LNCAP (cell line): ENCODE data around the gene CEP63.

Source experiments
- TF ChIP-seq, protein P1 (sequence below): fragments of 450-650 bp; IDR thresholded peaks from 2 replicates; pipeline ENCODE4 v1.5.1; 2017; ENCODE audit warnings: mild to moderate bottlenecking

The CEP63 gene

DNA sequence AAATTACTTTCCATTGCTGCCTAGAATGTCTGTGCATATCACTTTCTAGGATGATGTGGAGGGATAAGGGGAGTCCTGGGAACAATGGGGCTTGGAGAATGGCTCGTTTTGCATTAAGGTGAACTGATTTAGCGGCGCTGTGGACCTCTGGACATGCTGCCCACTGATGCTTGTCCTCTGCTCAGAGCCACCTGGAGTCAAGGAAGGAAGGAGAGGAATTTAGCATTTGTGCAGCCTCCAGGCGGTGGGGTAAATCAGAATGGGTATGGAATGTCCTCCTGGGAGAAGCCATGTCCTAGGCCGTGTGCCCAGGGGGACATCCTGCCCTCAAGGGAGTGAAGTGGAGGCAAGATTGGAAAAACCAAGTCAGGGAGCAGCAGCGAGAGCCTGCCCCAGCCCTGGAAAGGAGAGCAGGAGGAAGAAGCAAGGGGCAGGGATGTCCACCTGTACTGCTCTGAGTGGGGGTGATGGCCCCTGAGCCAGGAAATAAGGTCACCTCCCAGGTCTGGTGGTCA is 127.2 kb downstream of the CEP63 start:
- TF ChIP-seq, protein P1, sequence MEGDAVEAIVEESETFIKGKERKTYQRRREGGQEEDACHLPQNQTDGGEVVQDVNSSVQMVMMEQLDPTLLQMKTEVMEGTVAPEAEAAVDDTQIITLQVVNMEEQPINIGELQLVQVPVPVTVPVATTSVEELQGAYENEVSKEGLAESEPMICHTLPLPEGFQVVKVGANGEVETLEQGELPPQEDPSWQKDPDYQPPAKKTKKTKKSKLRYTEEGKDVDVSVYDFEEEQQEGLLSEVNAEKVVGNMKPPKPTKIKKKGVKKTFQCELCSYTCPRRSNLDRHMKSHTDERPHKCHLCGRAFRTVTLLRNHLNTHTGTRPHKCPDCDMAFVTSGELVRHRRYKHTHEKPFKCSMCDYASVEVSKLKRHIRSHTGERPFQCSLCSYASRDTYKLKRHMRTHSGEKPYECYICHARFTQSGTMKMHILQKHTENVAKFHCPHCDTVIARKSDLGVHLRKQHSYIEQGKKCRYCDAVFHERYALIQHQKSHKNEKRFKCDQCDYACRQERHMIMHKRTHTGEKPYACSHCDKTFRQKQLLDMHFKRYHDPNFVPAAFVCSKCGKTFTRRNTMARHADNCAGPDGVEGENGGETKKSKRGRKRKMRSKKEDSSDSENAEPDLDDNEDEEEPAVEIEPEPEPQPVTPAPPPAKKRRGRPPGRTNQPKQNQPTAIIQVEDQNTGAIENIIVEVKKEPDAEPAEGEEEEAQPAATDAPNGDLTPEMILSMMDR = no peak

DNA sequence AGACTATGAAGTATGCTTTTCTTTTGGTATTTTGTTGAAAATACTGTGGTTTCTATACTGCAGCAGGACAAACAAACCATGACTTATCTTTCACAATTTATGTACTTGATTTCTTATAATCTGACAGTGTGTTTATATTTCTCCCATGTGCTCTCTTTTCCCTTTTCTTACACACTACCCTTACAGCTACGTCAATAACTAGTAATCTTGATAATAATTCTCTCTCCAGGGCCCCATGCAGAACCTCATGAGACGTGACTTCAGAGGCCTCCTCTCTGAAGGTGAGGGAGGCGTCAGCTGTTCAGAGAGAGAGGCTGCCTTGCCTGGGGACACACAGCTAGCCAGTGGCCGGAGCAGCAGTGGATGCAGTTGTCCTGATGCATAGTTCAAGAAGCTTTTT is 129.1 kb downstream of the CEP63 start:
- TF ChIP-seq, protein P1 = no peak

DNA sequence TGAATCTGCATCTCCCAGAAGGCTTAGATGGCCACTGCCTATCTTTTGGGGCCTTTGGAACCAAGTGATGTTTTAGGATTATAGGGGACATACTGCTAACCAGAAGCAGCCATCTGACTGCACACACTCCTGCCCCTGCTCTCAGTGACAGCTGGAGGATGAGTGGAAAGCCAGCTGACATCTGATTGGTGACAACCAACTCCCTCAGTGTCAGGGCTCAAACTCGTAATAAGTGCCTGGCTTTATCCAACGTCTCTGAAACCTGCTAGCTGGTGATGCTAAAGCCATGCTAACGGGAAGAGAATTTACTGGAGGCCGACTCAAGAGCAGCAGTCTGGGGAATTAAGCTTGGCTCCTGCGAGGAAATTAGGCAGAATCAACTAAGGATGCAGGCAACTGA is 129.9 kb downstream of the CEP63 start:
- TF ChIP-seq, protein P1 = no peak

DNA sequence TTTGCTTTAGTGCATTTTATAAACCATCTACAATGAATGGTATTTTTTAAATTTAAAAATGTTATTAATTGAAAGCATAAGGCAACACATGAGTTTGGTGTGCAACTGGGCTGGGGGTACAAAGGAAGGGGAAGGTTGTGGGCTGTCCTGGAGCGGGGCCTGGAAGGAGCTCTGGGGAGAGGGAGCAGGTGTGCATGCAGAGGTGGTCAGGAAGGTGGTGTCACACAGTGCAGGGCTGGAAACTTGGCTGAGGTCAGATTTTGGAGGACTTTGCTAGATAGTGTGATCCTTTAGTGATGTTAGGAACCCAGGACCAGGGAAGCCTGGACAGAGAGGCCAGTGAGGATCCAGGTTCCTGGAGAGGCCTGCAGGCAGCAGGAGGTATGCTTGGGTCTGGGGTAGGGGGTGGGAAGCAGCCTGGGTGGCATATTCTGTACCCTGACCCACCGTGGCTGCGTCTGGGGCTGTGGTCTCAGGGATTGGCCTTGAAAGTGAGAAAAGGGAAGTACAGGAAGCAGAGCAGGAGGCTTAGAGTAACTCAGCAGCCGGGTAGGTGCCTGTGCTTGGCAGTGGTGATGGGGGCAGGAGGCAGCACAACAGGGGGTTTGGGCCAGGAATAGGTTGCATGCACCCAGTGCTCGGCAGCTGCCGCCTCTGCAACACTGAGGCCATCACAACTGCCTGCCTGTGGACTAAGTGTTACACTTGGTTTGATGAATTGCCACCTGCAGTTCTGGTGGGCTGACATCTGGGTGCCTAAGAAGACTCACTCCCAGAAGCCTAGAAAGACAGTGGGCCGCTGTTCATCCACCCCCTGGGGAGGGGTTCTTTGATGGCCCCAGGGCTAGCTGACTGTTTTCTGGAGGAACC is 132.0 kb downstream of the CEP63 start:
- TF ChIP-seq, protein P1 = no peak

DNA sequence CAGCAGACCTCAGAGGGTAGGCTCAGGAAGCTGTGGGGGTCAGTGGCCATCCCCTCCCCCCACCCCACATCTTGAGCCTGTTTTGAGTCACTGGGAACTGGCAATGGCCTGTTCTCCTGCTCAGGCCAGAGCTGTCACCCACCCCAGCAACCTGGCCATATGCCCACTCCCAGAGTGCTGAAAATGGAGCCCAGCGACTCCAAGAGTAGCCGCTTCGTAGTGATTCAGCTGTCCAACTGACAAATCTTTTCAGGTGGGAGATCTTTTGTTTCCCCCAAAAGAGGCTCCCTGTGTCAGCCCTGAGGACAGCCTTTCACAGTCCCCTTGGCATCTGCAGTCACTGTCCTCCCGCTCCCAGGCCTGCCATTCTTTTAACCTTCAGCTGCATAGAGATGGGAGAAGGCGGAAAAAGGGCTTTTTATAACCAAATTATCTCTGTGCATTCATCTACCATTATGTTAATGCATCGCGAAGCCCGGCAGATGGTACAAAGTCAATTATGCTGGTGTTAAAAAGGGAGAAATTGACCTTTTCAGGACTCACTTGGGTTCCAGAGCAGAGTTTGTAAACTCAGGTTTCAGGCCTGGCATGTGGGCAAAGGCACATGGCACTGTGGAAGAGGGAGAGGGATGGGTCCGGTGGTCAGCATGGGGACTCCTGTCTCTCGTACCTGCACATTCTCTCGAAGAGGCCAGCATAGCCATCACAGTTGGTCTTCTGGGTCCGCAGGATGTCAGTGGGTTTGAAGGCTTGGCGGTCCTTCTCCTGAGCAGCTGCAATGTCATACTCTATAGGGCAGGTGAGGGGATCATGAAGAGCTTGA is 132.8 kb downstream of the CEP63 start:
- TF ChIP-seq, protein P1 = no peak

DNA sequence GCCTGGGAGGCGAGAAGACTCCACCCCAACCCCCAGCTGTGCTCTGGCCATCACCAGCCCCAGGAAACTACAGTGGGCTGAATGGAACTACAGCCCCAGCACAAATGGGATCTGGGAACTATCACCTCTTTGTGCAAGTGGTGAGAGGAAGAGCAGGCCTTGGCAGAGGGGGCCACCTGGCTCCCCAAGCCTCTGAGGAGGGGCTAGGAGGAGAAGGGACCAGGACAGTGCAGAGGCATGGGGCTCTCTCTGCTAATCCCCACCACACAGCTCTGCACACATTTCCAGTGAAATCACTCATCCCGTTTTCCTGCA is 133.4 kb downstream of the CEP63 start:
- TF ChIP-seq, protein P1 = no peak

DNA sequence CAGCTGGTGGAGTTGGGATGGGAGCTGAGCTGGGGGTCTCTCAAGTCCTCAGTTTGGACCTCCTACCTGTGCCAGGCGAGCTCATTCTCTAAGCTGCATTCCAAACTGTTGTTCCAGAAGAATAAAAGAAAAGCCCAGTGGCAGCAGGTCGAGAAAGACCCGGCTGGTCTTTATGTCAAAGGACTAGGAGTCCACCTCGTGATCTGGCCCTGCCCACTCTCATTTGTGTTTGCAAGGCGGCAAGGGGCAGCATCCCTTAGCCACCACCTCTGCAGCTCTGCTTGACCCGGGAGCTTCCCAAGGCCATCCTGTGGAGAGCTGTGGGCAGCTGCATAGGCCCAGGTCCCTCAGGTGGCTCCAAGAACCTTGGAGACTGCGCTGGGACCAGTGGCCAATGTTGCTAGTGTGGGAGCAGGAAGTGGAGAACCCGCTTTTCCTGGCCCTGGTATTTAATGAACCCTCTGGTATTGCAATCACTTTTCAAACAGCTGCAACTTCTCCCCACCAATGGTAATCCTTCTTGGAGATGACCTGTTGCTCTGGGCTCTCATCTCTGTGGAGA is 134.1 kb downstream of the CEP63 start:
- TF ChIP-seq, protein P1 = no peak
